Smooth muscle cell (in vitro differentiated cells): ENCODE data around the gene GALNT7. TPM values are rescaled to one million over a fixed set of nuclear protein-coding genes. Genes with fewer than 3 reads are reported as not detected.

Source experiments
- DNase-seq: peaks from one replicate; lab custom pipeline; 2025; ENCODE audit not compliant: unreplicated experiment; lab: John Stamatoyannopoulos, UW
- H2AFZ ChIP-seq: fragments of 200-600 bp; sonication (generic); 2 replicates; pipeline ENCODE4 v1.6.0; 2016; ENCODE audit warnings: antibody characterized with exemption, low read depth, mild to moderate bottlenecking
- H3F3A ChIP-seq: fragments of 200-600 bp; sonication (generic); 2 replicates; pipeline ENCODE4 v1.6.0; 2017; ENCODE audit warnings: antibody characterized with exemption, low read depth
- H3K27ac ChIP-seq: fragments of 200-600 bp; sonication (generic); 2 replicates; pipeline ENCODE4 v1.5.1; 2016; ENCODE audit warnings: low read depth, mild to moderate bottlenecking
- H3K27me3 ChIP-seq: fragments of 200-600 bp; sonication (generic); 2 replicates; pipeline ENCODE4 v1.6.1; 2016; ENCODE audit warnings: low read depth, mild to moderate bottlenecking
- H3K36me3 ChIP-seq: fragments of 200-600 bp; sonication (generic); 2 replicates; pipeline ENCODE4 v1.5.1; 2016; ENCODE audit warnings: low read depth
- H3K4me1 ChIP-seq: fragments of 200-600 bp; sonication (generic); 2 replicates; pipeline ENCODE4 v1.5.1; 2016; ENCODE audit warnings: low read depth
- H3K4me2 ChIP-seq: fragments of 200-600 bp; sonication (generic); 2 replicates; pipeline ENCODE4 v1.6.0; 2016; ENCODE audit warnings: mild to moderate bottlenecking
- H3K4me3 ChIP-seq: fragments of 200-600 bp; sonication (generic); 2 replicates; pipeline ENCODE4 v1.5.1; 2016; ENCODE audit warnings: mild to moderate bottlenecking
- H3K79me2 ChIP-seq: fragments of 200-600 bp; sonication (generic); 2 replicates; pipeline ENCODE4 v1.6.0; 2016; ENCODE audit warnings: low read depth, mild to moderate bottlenecking
- H3K9ac ChIP-seq: fragments of 200-600 bp; sonication (generic); 2 replicates; pipeline ENCODE4 v1.6.0; 2016; ENCODE audit warnings: low read depth
- H3K9me3 ChIP-seq: fragments of 200-600 bp; sonication (generic); replicated peaks from 2 replicates; pipeline ENCODE4 v1.5.1; 2016; ENCODE audit warnings: low read depth
- H4K20me1 ChIP-seq: fragments of 200-600 bp; sonication (generic); 2 replicates; pipeline ENCODE4 v1.6.0; 2016; ENCODE audit warnings: low read depth
- CTCF ChIP-seq: fragments of 200-600 bp; sonication (generic); IDR thresholded peaks from 2 replicates; pipeline ENCODE4 v1.5.1; 2017; ENCODE audit warnings: borderline replicate concordance, mild to moderate bottlenecking, antibody characterized with exemption; ENCODE audit not compliant: insufficient read depth, poor library complexity, severe bottlenecking
- WGBS: methylation state at CpG from one replicate; pipeline ENCODE4 v1.1.7; 2016; ENCODE audit warnings: low lambda C conversion rate; 5-methylcytosine and 5-hydroxymethylcytosine counted together
- polyA plus RNA-seq: library from polyadenylated mRNA; unstranded; fragments of >200 nt; fragmentation: Nextera tagmentation; extraction: Ambion mirVana; gene quantifications from 2 replicates; pipeline ENCODE4 v1.2.1, GENCODE V29; 2016
- total RNA-seq: library from RNA; depleted of rRNA; stranded (reverse); fragments of >200 nt; gene quantifications from 2 replicates; pipeline ENCODE4 v1.2.3, GENCODE V29; 2014

GALNT7 gene
- total and polyA plus RNA-seq, 2 experiments from 2014 or later: 9.0 to 33.4 TPM

DNA sequence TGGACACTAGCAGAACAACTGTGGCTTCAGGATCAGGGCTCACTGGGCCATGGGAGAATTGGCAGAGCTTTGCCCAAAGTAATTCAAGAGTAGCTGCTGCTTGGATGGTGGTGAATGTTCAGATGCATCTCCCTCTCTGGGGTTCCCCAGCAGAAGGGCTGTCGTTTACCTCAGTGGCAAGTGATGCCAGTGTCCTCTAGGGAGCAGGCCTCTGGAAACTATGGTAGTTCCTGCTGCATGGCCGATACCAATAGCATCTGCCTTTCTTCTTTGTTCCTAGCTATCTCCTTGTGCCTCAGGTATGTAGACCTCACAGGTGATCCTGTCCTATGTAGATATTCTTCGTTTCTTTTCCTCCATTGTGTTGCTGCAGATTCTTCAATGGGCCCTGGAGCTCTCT, 139.2 kb downstream of the GALNT7 start:
- no peaks in the 10 kb centered on the region for H3K36me3 ChIP-seq
- H4K20me1 ChIP-seq: no peaks in the 10 kb centered on the region
- H3F3A ChIP-seq: no peaks in the 10 kb centered on the region
- no peak overlapping the region for H3K27ac ChIP-seq
- no peaks in the 10 kb centered on the region for H3K4me1 ChIP-seq
- H3K4me3 ChIP-seq: no peak overlapping the region
- no peaks in the 10 kb centered on the region for H3K9me3 ChIP-seq
- no peaks in the 10 kb centered on the region for H3K27me3 ChIP-seq
- H3K4me2 ChIP-seq: no peak overlapping the region
- H3K79me2 ChIP-seq: no peaks in the 10 kb centered on the region
- WGBS: 88% methylated on average over 3 of the region's 3 CpGs
- no peak overlapping the region for H3K9ac ChIP-seq
- no peak for TF ChIP-seq CTCF
- no peak overlapping the region for H2AFZ ChIP-seq
- DNase-seq: no peak

GRCh38 chr4:173311368-173311767, 142.8 kb downstream of the GALNT7 start:
- 83% methylated on average over 4 of the region's 4 CpGs for WGBS
- no peak overlapping the region for H3K4me3 ChIP-seq
- H3K4me1 ChIP-seq: no peaks in the 10 kb centered on the region
- H3K79me2 ChIP-seq: no peaks in the 10 kb centered on the region
- no peaks in the 10 kb centered on the region for H4K20me1 ChIP-seq
- H3K4me2 ChIP-seq: no peak overlapping the region
- no peak for DNase-seq
- no peak overlapping the region for H2AFZ ChIP-seq
- H3K36me3 ChIP-seq: no peaks in the 10 kb centered on the region
- H3K27me3 ChIP-seq: no peaks in the 10 kb centered on the region
- no peaks in the 10 kb centered on the region for H3F3A ChIP-seq
- no peaks in the 10 kb centered on the region for H3K9me3 ChIP-seq
- TF ChIP-seq CTCF: no peak
- H3K9ac ChIP-seq: no peak overlapping the region
- H3K27ac ChIP-seq: no peak overlapping the region

GRCh38 chr4:173314715-173315114, 146.1 kb downstream of the GALNT7 start:
- no peak overlapping the region for H3K4me2 ChIP-seq
- peaks cover 5% of the 10 kb centered on the region for H3F3A ChIP-seq
- H2AFZ ChIP-seq: no peak overlapping the region
- H3K27ac ChIP-seq: no peak overlapping the region
- H3K27me3 ChIP-seq: no peaks in the 10 kb centered on the region
- no peaks in the 10 kb centered on the region for H3K9me3 ChIP-seq
- no peak overlapping the region for H3K9ac ChIP-seq
- no peak for TF ChIP-seq CTCF
- WGBS: 92% methylated on average over 3 of the region's 3 CpGs
- H3K79me2 ChIP-seq: no peaks in the 10 kb centered on the region
- H3K4me1 ChIP-seq: peaks cover 12% of the 10 kb centered on the region
- no peak for DNase-seq
- H3K4me3 ChIP-seq: no peak overlapping the region
- H4K20me1 ChIP-seq: no peaks in the 10 kb centered on the region
- H3K36me3 ChIP-seq: no peaks in the 10 kb centered on the region

GRCh38 chr4:173316060-173316459, 147.4 kb downstream of the GALNT7 start:
- H3K27me3 ChIP-seq: no peaks in the 10 kb centered on the region
- H4K20me1 ChIP-seq: no peaks in the 10 kb centered on the region

More at GRCh38 chr4:173316060-173316459, 147.4 kb downstream of the GALNT7 start:
- no peak overlapping the region for H3K4me2 ChIP-seq
- no peaks in the 10 kb centered on the region for H3K36me3 ChIP-seq
- peaks cover 5% of the 10 kb centered on the region for H3F3A ChIP-seq
- 81% methylated on average over 2 of the region's 2 CpGs for WGBS
- no peaks in the 10 kb centered on the region for H3K79me2 ChIP-seq
- DNase-seq: no peak
- no peak overlapping the region for H3K9ac ChIP-seq
- no peak overlapping the region for H2AFZ ChIP-seq
- H3K4me1 ChIP-seq: peaks cover 12% of the 10 kb centered on the region
- H3K27ac ChIP-seq: no peak overlapping the region
- no peaks in the 10 kb centered on the region for H3K9me3 ChIP-seq
- TF ChIP-seq CTCF: no peak
- no peak overlapping the region for H3K4me3 ChIP-seq
